HG03066 (cell line): ENCODE data around the gene TTC16.
"Not testable (repeated sequence)": the region's sequence is repeated elsewhere in the genome, so short reads cannot be mapped to it uniquely, and the experiment has no call there.

ENCODE experiments used
- ATAC-seq: cut with Tn5 transposase; IDR thresholded peaks from one replicate; pipeline ENCODE4 v1.9.1; 2021; ENCODE audit warnings: low read depth; ENCODE audit not compliant: unreplicated experiment

The TTC16 gene

GRCh38 chr9:127739614-127740330, 23.9 kb downstream of the TTC16 start:
- ATAC-seq, result no peak

- no peak for ATAC-seq
These were observed 26.1 kb downstream of the TTC16 start for GRCh38 chr9:127741831-127742434.

- no peak for ATAC-seq
These were observed 26.7 kb downstream of the TTC16 start for GRCh38 chr9:127742435-127743088.

- ATAC-seq, result no peak
These were observed 28.7 kb downstream of the TTC16 start for GRCh38 chr9:127744398-127745110.

- ATAC-seq, result no peak
These were observed 31.2 kb downstream of the TTC16 start for GRCh38 chr9:127746959-127747569.

- no peak for ATAC-seq
These were observed 33.4 kb downstream of the TTC16 start for GRCh38 chr9:127749090-127749787.

GRCh38 chr9:127751269-127752054, 35.6 kb downstream of the TTC16 start:
- no peak for ATAC-seq

GRCh38 chr9:127753148-127753547, 37.3 kb downstream of the TTC16 start:
- ATAC-seq, result no peak

GRCh38 chr9:127753622-127754021, 37.7 kb downstream of the TTC16 start:
- ATAC-seq, result no peak

- no peak for ATAC-seq
These were observed 38.5 kb downstream of the TTC16 start for GRCh38 chr9:127754099-127755060.

GRCh38 chr9:127755061-127756060, 39.5 kb downstream of the TTC16 start:
- no peak for ATAC-seq

GRCh38 chr9:127756233-127756632, 40.4 kb downstream of the TTC16 start:
- ATAC-seq, result no peak

GRCh38 chr9:127756776-127757175, 40.9 kb downstream of the TTC16 start:
- ATAC-seq, result not testable (repeated sequence)

- ATAC-seq, result no peak
These were observed 43.0 kb downstream of the TTC16 start for GRCh38 chr9:127758843-127759242.

- ATAC-seq, result no peak
These were observed 45.2 kb downstream of the TTC16 start for GRCh38 chr9:127761061-127761460.

GRCh38 chr9:127761491-127761956, 45.6 kb downstream of the TTC16 start:
- ATAC-seq, result no peak

- no peak for ATAC-seq
These were observed 46.3 kb downstream of the TTC16 start for GRCh38 chr9:127762111-127762676.
